Ectodermal cell (in vitro differentiated cells): ENCODE results near the gene GAL3ST2.

ENCODE experiments used
- H3K27ac ChIP-seq: 2 replicates; pipeline ENCODE4 v1.7.0; 2013; ENCODE audit warnings: mild to moderate bottlenecking, low read depth, low read length; ENCODE audit not compliant: insufficient read depth, poor library complexity, severe bottlenecking
- H3K27me3 ChIP-seq: 2 replicates; pipeline ENCODE4 v1.7.0; 2013; ENCODE audit warnings: mild to moderate bottlenecking, low read length; ENCODE audit not compliant: insufficient read depth, control insufficient read depth, poor library complexity, severe bottlenecking
- H3K36me3 ChIP-seq: one replicate; pipeline ENCODE4 v1.7.0; 2013; ENCODE audit warnings: low read length; ENCODE audit not compliant: control insufficient read depth, insufficient read depth
- H3K4me1 ChIP-seq: one replicate; pipeline ENCODE4 v1.7.0; 2013; ENCODE audit warnings: low read length; ENCODE audit not compliant: control insufficient read depth, insufficient read depth
- H3K4me3 ChIP-seq: 2 replicates; pipeline ENCODE4 v1.7.0; 2013; ENCODE audit warnings: low read depth, low read length, control low read depth; ENCODE audit not compliant: insufficient read depth
- H3K9me3 ChIP-seq: 2 replicates; pipeline ENCODE4 v1.7.0; 2013; ENCODE audit warnings: mild to moderate bottlenecking, low read length, moderate library complexity; ENCODE audit not compliant: control insufficient read depth
- WGBS, 2 experiments: methylation state at CpG; one replicate each; pipeline ENCODE4 v1.1.7; 2013; ENCODE audit warnings: missing lambda C conversion rate in 2 of 2; 5-methylcytosine and 5-hydroxymethylcytosine counted together

Gene GAL3ST2

GRCh38 chr2:241794250-241794823 lies 17.7 kb downstream of the GAL3ST2 start:
- no peaks in the 10 kb centered on the region for H3K36me3 ChIP-seq
- H3K27me3 ChIP-seq = no peaks in the 10 kb centered on the region
- H3K9me3 ChIP-seq = no peaks in the 10 kb centered on the region
- no peak overlapping the region for H3K27ac ChIP-seq
- 89 to 93% methylated on average over 10 of the region's 10 CpGs for WGBS, 2 experiments
- H3K4me1 ChIP-seq = peaks cover 6% of the 10 kb centered on the region
- H3K4me3 ChIP-seq = no peak overlapping the region

GRCh38 chr2:241795021-241795999 lies 18.7 kb downstream of the GAL3ST2 start:
- no peaks in the 10 kb centered on the region for H3K36me3 ChIP-seq
- no peaks in the 10 kb centered on the region for H3K27me3 ChIP-seq

GRCh38 chr2:241796209-241796608 lies 19.6 kb downstream of the GAL3ST2 start:
- no peaks in the 10 kb centered on the region for H3K36me3 ChIP-seq
- no peaks in the 10 kb centered on the region for H3K9me3 ChIP-seq
- peaks cover 6% of the 10 kb centered on the region for H3K4me1 ChIP-seq
- H3K4me3 ChIP-seq = no peak overlapping the region
- no peak overlapping the region for H3K27ac ChIP-seq
- 93 to 95% methylated on average over 13 of the region's 13 CpGs for WGBS, 2 experiments
- H3K27me3 ChIP-seq = no peaks in the 10 kb centered on the region

More at GRCh38 chr2:241795021-241795999, 18.7 kb downstream of the GAL3ST2 start:
- WGBS, 2 experiments = 92 to 93% methylated on average over 31 of the region's 31 CpGs
- Histone ChIP-seq H3K9me3 (no peaks in the 10 kb centered on the region), H3K27ac (no peak overlapping the region), H3K4me1 (peaks cover 6% of the 10 kb centered on the region), H3K4me3 (no peak overlapping the region)

- no peaks in the 10 kb centered on the region for H3K9me3 ChIP-seq
- 91 to 92% methylated on average over 13 of the region's 13 CpGs for WGBS, 2 experiments
- H3K4me1 ChIP-seq = peaks cover 6% of the 10 kb centered on the region
- no peaks in the 10 kb centered on the region for H3K36me3 ChIP-seq
- H3K4me3 ChIP-seq = no peak overlapping the region
- no peak overlapping the region for H3K27ac ChIP-seq
- no peaks in the 10 kb centered on the region for H3K27me3 ChIP-seq
Observed at GRCh38 chr2:241796610-241797138, 20.1 kb downstream of the GAL3ST2 start.

GRCh38 chr2:241797441-241798080 lies 20.9 kb downstream of the GAL3ST2 start:
- WGBS, 2 experiments = 87 to 90% methylated on average over 19 of the region's 19 CpGs
- no peaks in the 10 kb centered on the region for H3K9me3 ChIP-seq
- no peak overlapping the region for H3K27ac ChIP-seq
- H3K4me3 ChIP-seq = no peak overlapping the region
- H3K4me1 ChIP-seq = peaks cover 10% of the 10 kb centered on the region
- no peaks in the 10 kb centered on the region for H3K36me3 ChIP-seq
- peaks cover 7% of the 10 kb centered on the region for H3K27me3 ChIP-seq

- Histone ChIP-seq H3K27me3 (peaks cover 13% of the 10 kb centered on the region), H3K36me3 (no peaks in the 10 kb centered on the region), H3K27ac (no peak overlapping the region), H3K4me3 (no peak overlapping the region), H3K9me3 (no peaks in the 10 kb centered on the region), H3K4me1 (peaks cover 10% of the 10 kb centered on the region)
- 91 to 92% methylated on average over 14 of the region's 14 CpGs for WGBS, 2 experiments
Observed at GRCh38 chr2:241798081-241798630, 21.5 kb downstream of the GAL3ST2 start.

GRCh38 chr2:241798631-241799521 lies 22.3 kb downstream of the GAL3ST2 start:
- no peak overlapping the region for H3K27ac ChIP-seq
- no peak overlapping the region for H3K4me3 ChIP-seq
- H3K27me3 ChIP-seq = peaks cover 20% of the 10 kb centered on the region
- peaks cover 15% of the 10 kb centered on the region for H3K4me1 ChIP-seq
- 89 to 95% methylated on average over 21 of the region's 21 CpGs for WGBS, 2 experiments
- no peaks in the 10 kb centered on the region for H3K9me3 ChIP-seq
- H3K36me3 ChIP-seq = no peaks in the 10 kb centered on the region

- H3K36me3 ChIP-seq = no peaks in the 10 kb centered on the region
- H3K27ac ChIP-seq = no peak overlapping the region
- no peak overlapping the region for H3K4me3 ChIP-seq
- H3K9me3 ChIP-seq = no peaks in the 10 kb centered on the region
- peaks cover 23% of the 10 kb centered on the region for H3K4me1 ChIP-seq
- WGBS, 2 experiments = 92 to 93% methylated on average over 10 of the region's 10 CpGs
- peaks cover 28% of the 10 kb centered on the region for H3K27me3 ChIP-seq
Observed at GRCh38 chr2:241799522-241800197, 23.0 kb downstream of the GAL3ST2 start.
